ENCODE data around the gene SF3B3.

DNA sequence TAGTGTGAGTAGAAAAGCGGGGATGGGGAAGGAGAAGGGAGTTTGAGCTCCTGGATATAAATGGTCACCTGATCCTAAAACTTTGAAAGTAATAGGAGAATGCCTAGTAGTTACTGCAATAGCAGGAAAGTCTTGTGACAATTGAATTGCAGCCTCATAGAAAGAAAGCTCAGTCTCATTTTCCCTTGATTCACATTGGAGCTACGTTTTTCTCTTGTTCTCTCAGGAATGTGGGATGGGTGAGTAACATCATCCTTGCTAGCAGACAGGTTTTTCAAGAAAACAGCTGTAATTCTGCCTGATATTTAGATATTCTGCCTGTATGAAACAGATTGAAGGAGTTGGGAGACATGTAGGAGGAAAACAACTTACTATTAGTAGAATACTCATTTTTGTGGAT lies 25.3 kb downstream of the SF3B3 start:
- TF ChIP-seq CTCF (IDR thresholded peaks at IDR 0.05; ENCODE audit: low read length) (no peak), EZH2phosphoT487 (IDR thresholded peaks at IDR 0.05; ENCODE audit: low read length) (no peak)
